PC-3 (cell line): ENCODE results near the gene CYBRD1.

Source experiments
- CTCF ChIP-seq: fragments of 300-600 bp; sonication (generic); conservative IDR thresholded peaks from 2 replicates; pipeline ENCODE4 v1.5.1; 2017; ENCODE audit warnings: antibody characterized with exemption, low read depth, mild to moderate bottlenecking, low read length
- EZH2 ChIP-seq: fragments of 300-600 bp; sonication (generic); IDR thresholded peaks from one replicate; pipeline ENCODE4 v1.6.1; 2017; ENCODE audit warnings: antibody characterized with exemption, mild to moderate bottlenecking, low read length; ENCODE audit not compliant: unreplicated experiment
- EZH2phosphoT487 ChIP-seq: fragments of 300-600 bp; sonication (generic); IDR thresholded peaks from 2 replicates; pipeline ENCODE4 v1.6.1; 2018; ENCODE audit warnings: mild to moderate bottlenecking, antibody characterized with exemption, low read length, borderline replicate concordance

GRCh38 chr2:171482308-171482707 lies 40.0 kb upstream of the CYBRD1 start:
- TF ChIP-seq CTCF (no peak), EZH2 (no peak), EZH2phosphoT487 (no peak)
